Adrenal gland (tissue), 5 donors: Measurements from ENCODE around the gene FAM78B.

Source experiments
- POLR2A ChIP-seq, 2 donors: fragments of 450-650 bp; IDR thresholded peaks; one replicate each; pipeline ENCODE4 v1.6.1; 2017; ENCODE audit warnings: antibody characterized with exemption in 2 of 2, mild to moderate bottlenecking in 2 of 2, moderate library complexity in 1 of 2
- TF ChIP-seq, protein P1 (sequence below), 6 experiments: fragments of 450-650 bp in 4 of 6; fragments of 200-600 bp in 2 of 6; sonication (generic) in 1 of 6; IDR thresholded peaks; 1 replicate in 5 of 6; 2 replicates in 1 of 6; pipeline versions ENCODE4 v1.5.1 to v1.8.0; 2016 to 2021; ENCODE audit warnings: antibody characterized with exemption in 6 of 6, mild to moderate bottlenecking in 2 of 6, moderate library complexity in 1 of 6
- donor health status: DM: no; HTN: no; CAD: no.

DNA sequence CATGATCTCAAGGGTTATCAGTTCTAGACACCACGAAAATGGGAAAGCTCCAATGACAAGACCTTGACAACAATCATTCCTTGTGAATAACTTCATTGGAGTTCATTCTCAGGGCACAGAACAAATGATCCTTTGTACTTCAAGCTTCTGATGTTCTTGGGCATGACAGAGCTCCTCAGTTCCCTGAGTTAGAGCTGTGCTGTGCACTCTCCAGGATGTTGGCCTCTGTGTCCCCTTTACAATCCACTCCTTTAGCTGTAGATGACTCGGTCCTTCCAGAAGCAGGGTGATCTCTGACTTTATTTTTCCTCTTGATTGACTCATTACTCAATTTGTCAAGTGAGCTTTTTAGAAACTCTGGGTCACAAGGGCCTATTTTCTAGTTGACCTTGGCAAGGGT, 3.9 kb upstream of the FAM78B start:
- TF ChIP-seq, protein P1, sequence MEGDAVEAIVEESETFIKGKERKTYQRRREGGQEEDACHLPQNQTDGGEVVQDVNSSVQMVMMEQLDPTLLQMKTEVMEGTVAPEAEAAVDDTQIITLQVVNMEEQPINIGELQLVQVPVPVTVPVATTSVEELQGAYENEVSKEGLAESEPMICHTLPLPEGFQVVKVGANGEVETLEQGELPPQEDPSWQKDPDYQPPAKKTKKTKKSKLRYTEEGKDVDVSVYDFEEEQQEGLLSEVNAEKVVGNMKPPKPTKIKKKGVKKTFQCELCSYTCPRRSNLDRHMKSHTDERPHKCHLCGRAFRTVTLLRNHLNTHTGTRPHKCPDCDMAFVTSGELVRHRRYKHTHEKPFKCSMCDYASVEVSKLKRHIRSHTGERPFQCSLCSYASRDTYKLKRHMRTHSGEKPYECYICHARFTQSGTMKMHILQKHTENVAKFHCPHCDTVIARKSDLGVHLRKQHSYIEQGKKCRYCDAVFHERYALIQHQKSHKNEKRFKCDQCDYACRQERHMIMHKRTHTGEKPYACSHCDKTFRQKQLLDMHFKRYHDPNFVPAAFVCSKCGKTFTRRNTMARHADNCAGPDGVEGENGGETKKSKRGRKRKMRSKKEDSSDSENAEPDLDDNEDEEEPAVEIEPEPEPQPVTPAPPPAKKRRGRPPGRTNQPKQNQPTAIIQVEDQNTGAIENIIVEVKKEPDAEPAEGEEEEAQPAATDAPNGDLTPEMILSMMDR (IDR thresholded peaks at IDR 0.05): no peak
- TF ChIP-seq POLR2A (IDR thresholded peaks at IDR 0.05): no peak
